SH-SY5Y (cell line): ENCODE measurements around the gene TEDC1.

Experiments used
- GATA2 ChIP-seq: IDR thresholded peaks from 2 replicates; pipeline ENCODE4 v1.6.1; 2011; ENCODE audit warnings: mild to moderate bottlenecking, low read depth, low read length
- GATA3 ChIP-seq: IDR thresholded peaks from 2 replicates; pipeline ENCODE4 v1.6.1; 2011; ENCODE audit warnings: low read depth, mild to moderate bottlenecking, low read length, moderate library complexity

DNA sequence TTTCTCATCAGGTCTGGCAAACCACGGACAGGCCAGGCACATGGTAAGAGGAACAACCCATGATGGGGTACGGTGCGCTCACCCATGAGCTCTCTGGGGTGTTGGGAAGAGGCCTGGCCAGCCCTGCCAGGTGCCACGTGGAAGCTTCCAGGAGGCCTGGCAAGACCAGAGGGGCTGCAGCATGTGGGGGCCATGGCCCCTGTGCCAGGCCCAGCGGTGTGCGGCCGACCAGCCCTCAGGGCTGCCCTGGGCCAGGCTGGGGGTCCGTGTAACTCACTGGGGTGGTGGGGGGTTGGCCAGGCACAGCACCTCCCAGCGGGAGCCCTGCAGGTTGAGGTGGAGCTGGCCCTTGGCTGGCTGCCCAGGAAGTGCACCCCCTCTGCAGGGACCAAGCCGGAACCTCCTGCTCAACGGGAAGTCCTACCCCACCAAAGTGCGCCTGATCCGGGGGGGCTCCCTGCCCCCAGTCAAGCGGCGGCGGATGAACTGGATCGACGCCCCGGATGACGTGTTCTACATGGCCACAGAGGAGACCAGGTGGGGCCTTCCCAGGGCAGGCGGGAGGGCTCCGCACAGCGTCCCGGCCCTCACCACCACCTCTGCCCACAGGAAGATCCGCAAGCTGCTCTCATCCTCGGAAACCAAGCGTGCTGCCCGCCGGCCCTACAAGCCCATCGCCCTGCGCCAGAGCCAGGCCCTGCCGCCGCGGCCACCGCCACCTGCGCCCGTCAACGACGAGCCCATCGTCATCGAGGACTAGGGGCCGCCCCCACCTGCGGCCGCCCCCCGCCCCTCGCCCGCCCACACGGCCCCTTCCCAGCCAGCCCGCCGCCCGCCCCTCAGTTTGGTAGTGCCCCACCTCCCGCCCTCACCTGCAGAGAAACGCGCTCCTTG is 21.3 kb upstream of the TEDC1 start:
- no peak for TF ChIP-seq GATA2
- TF ChIP-seq GATA3 = no peak
